ENCODE data around the gene ZSCAN5B. TPM values are rescaled to one million over a fixed set of nuclear protein-coding genes. Genes with fewer than 3 reads are reported as not detected.

ZSCAN5B gene
- total RNA-seq, 1 experiment from 2014 or later, result not detected

DNA sequence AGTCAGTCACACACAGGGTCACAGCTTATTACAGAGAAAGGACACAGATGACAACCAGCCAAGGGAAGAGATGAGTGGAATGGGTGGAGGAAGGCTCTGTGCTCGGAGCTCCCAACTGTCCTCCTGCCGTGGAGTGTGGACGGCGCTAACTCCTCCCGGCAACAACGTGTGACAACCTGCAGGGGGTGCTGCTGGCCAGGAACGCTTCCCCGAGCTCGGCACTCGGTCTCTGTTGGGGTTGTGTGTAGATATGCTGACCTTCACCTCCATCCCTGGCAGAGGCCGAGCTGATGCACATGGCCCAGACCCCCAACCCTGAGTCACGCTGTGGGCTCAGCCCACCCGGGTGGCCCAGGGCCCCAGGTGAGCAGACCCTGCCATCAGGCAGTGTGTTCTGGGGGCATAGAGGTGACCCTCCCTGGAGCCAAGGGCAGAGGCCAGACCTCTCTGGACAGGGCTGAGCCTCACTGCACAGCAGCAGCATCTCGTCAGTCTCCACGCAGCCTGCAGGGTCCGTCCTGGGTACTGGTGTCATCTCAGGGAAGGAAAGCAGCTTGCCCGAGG lies 42.4 kb downstream of the ZSCAN5B start:
- ATAC-seq (peak; percentile 70), DNase-seq (ENCODE audit: low spot score) (peak; percentile 78)
- peaks cover 37% of the 10 kb centered on the region for H3K36me3 Mint-ChIP-seq
- no peaks in the 10 kb centered on the region for H3K27me3 Mint-ChIP-seq (ENCODE audit: low read depth)
- ChIA-PET POLR2A (interaction anchor here (1.3 kb wide), 1 partner anchor 98 kb away, joined by 3 read pairs; no protein-coding TSS in a partner anchor), CTCF (interaction anchor here (0.5 to 3.8 kb wide), 51 partner anchors 10 to 1674 kb away, joined by 3 to 73 read pairs (median 8); partner anchors contain the start of genes GALP, ZNF444, ZNF582 and ZNF787)
- H3K4me1 Mint-ChIP-seq, result peaks cover 24% of the 10 kb centered on the region
- peak; percentile 70 for TF ChIP-seq CTCF (IDR thresholded peaks at IDR 0.05)
- peak; percentile 83 for TF ChIP-seq ZNF263 (CRISPR knock-in tag; IDR thresholded peaks at IDR 0.05; ENCODE audit: low read depth)
- no peak for TF ChIP-seq ZBTB21 (CRISPR knock-in tag; IDR thresholded peaks at IDR 0.05; ENCODE audit: borderline replicate concordance)
- TF ChIP-seq GABPB1 (CRISPR knock-in tag; IDR thresholded peaks at IDR 0.05), result no peak
- no peak for TF ChIP-seq TEAD4 (CRISPR knock-in tag; IDR thresholded peaks at IDR 0.05)
- no peak for TF ChIP-seq ZNF281 (CRISPR knock-in tag; IDR thresholded peaks at IDR 0.05)
- no peak for TF ChIP-seq MXD4 (CRISPR knock-in tag; IDR thresholded peaks at IDR 0.05; ENCODE audit: borderline replicate concordance)
- no peak for TF ChIP-seq ATF3 (CRISPR knock-in tag; conservative IDR thresholded peaks at IDR 0.05)
- TF ChIP-seq GTF2I (CRISPR knock-in tag; conservative IDR thresholded peaks at IDR 0.05), result no peak
- no peak overlapping the region for H3K4me3 Mint-ChIP-seq
- no peak overlapping the region for H3K27ac Mint-ChIP-seq
- H3K9me3 Mint-ChIP-seq, result no peaks in the 10 kb centered on the region

DNA sequence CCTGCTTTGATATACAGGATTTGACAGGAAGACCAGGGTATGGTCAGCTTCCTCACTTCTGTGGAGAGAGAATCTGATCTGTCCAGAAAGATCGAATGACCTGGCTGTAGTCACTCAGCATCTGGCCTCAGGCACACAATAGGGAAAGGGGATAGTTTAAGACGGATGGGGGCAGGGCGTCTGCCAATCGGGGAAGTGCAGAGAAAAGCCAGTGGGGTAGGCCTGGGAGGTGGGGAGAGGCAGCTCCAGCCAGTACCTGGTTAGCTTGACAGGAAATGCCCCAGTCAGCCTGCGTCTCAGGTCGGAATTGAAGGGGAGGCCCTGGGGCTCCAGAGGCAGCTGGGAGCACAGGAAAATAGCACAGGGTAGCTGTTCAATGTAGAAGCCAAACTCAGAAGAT lies 44.1 kb downstream of the ZSCAN5B start:
- ChIA-PET CTCF (interaction anchor here (0.7 to 3.8 kb wide), 24 partner anchors 8 to 769 kb away, joined by 3 to 73 read pairs (median 8); partner anchors contain the start of genes TMEM238, ZNF444 and ZNF787), POLR2A (interaction anchor here (0.6 to 1.0 kb wide), 2 partner anchors 25 to 1111 kb away, joined by 3 read pairs; no protein-coding TSS in a partner anchor)
- Mint-ChIP-seq H3K27ac (peak overlapping the region; percentile 85), H3K36me3 (peaks cover 41% of the 10 kb centered on the region), H3K4me1 (peaks cover 24% of the 10 kb centered on the region), H3K4me3 (peak overlapping the region; percentile 33), H3K27me3 (ENCODE audit: low read depth) (no peaks in the 10 kb centered on the region), H3K9me3 (peaks cover 7% of the 10 kb centered on the region)
- TF ChIP-seq ZNF423 (CRISPR knock-in tag; IDR thresholded peaks at IDR 0.05) (no peak), JUN (CRISPR knock-in tag; IDR thresholded peaks at IDR 0.05) (no peak), ATF3 (CRISPR knock-in tag; conservative IDR thresholded peaks at IDR 0.05) (no peak), ZNF512 (CRISPR knock-in tag; IDR thresholded peaks at IDR 0.05; ENCODE audit: borderline replicate concordance) (no peak)
- TF ChIP-seq, protein P1, sequence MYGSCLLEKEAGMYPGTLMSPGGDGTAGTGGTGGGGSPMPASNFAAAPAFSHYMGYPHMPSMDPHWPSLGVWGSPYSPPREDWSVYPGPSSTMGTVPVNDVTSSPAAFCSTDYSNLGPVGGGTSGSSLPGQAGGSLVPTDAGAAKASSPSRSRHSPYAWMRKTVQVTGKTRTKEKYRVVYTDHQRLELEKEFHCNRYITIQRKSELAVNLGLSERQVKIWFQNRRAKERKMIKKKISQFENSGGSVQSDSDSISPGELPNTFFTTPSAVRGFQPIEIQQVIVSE (CRISPR knock-in tag; IDR thresholded peaks at IDR 0.05; ENCODE audit: borderline replicate concordance), result no peak
- DNase-seq (ENCODE audit: low spot score) (peak; percentile 72), ATAC-seq (peak; percentile 96)

Measured in WTC11 (cell line).